ENCODE data around the gene PRKRA. TPM values are rescaled to one million over a fixed set of nuclear protein-coding genes. Genes with fewer than 3 reads are reported as not detected.

PRKRA gene
- total and polyA plus RNA-seq, 9 of the 15 experiments (the other 6 are each of a cell fraction or from before 2014, with no cell fraction given): 14.1 to 78.1 (median 52.3) TPM

DNA sequence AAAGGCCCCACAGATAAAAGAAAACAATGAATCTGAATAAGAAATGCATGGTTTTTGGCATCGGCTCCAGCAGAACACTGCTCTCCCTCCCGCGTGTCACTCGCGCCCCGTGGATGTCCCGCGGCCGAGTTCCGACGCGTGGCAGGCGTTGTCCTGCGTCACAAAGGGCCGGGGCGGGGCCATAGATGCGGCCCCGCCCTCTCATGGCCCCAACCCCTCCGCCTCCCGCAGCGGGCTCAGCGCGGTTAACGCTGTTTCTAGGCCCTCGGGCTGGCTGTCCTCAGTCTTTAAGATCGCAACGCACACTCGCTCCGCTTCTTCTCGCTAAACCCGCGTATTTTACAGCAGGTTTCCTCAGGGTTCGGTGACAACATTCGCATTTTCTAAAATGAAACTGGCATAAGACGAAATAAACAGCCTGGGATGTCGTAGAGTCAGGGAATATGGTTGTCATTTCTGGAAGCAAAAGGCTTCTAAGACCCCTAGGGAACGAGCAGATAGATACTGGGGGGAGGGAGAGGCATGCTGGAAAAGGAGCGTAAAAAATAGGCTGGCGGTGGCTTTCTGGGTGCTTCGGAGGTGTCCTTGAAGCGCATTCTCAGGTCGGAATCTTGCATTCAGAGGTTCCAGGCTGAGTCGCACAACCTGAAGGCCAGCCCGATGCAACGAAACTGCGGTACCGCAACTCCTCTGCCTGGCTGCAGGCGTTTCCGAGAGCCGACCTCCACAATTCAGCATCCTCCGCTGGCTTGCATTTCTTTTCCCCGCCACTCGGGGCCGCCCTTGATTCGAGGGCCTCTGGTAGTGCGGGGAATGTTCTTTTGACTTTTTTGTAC lies 27.7 kb upstream of the PRKRA start, which contains the start of gene FKBP7 (continued):
- TF ChIP-seq, protein P1, sequence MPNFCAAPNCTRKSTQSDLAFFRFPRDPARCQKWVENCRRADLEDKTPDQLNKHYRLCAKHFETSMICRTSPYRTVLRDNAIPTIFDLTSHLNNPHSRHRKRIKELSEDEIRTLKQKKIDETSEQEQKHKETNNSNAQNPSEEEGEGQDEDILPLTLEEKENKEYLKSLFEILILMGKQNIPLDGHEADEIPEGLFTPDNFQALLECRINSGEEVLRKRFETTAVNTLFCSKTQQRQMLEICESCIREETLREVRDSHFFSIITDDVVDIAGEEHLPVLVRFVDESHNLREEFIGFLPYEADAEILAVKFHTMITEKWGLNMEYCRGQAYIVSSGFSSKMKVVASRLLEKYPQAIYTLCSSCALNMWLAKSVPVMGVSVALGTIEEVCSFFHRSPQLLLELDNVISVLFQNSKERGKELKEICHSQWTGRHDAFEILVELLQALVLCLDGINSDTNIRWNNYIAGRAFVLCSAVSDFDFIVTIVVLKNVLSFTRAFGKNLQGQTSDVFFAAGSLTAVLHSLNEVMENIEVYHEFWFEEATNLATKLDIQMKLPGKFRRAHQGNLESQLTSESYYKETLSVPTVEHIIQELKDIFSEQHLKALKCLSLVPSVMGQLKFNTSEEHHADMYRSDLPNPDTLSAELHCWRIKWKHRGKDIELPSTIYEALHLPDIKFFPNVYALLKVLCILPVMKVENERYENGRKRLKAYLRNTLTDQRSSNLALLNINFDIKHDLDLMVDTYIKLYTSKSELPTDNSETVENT (CRISPR knock-in tag; IDR thresholded peaks at IDR 0.05): peak; percentile 70; the same call in 1 of the 2 replicates
- TF ChIP-seq, protein P2, sequence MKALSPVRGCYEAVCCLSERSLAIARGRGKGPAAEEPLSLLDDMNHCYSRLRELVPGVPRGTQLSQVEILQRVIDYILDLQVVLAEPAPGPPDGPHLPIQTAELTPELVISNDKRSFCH (CRISPR knock-in tag; IDR thresholded peaks at IDR 0.05): no peak
- TF ChIP-seq, protein P2 (tag; IDR thresholded peaks at IDR 0.05): 0 out of 2 replicates have a peak, but pooled peaks have one; percentile 30
- no peak for TF ChIP-seq IFI16 (CRISPR knock-in tag; IDR thresholded peaks at IDR 0.05)
- TF ChIP-seq, protein P3, sequence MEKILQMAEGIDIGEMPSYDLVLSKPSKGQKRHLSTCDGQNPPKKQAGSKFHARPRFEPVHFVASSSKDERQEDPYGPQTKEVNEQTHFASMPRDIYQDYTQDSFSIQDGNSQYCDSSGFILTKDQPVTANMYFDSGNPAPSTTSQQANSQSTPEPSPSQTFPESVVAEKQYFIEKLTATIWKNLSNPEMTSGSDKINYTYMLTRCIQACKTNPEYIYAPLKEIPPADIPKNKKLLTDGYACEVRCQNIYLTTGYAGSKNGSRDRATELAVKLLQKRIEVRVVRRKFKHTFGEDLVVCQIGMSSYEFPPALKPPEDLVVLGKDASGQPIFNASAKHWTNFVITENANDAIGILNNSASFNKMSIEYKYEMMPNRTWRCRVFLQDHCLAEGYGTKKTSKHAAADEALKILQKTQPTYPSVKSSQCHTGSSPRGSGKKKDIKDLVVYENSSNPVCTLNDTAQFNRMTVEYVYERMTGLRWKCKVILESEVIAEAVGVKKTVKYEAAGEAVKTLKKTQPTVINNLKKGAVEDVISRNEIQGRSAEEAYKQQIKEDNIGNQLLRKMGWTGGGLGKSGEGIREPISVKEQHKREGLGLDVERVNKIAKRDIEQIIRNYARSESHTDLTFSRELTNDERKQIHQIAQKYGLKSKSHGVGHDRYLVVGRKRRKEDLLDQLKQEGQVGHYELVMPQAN (IDR thresholded peaks at IDR 0.05; ENCODE audit: borderline replicate concordance): no peak; the same call in none of the 2 replicates
- no peak for TF ChIP-seq MTF1 (CRISPR knock-in tag; IDR thresholded peaks at IDR 0.05; ENCODE audit: borderline replicate concordance)
- no peak for TF ChIP-seq KAT2B (IDR thresholded peaks at IDR 0.05; ENCODE audit: low read depth, low read length)
- TF ChIP-seq PYGO2 (tag; IDR thresholded peaks at IDR 0.05): no peak
- no peak for TF ChIP-seq SMAD3 (CRISPR knock-in tag; conservative IDR thresholded peaks at IDR 0.05)
- peak; percentile 15; the same call in 1 of the 2 replicates for TF ChIP-seq NCOA1 (IDR thresholded peaks at IDR 0.05; ENCODE audit: low read depth)
- TF ChIP-seq CREBBP (IDR thresholded peaks at IDR 0.05; ENCODE audit: low read depth, low read length): no peak
- no peak; the same call in 1 of the 2 replicates for TF ChIP-seq TRIM28 (IDR thresholded peaks at IDR 0.05)
- TF ChIP-seq, protein P4, sequence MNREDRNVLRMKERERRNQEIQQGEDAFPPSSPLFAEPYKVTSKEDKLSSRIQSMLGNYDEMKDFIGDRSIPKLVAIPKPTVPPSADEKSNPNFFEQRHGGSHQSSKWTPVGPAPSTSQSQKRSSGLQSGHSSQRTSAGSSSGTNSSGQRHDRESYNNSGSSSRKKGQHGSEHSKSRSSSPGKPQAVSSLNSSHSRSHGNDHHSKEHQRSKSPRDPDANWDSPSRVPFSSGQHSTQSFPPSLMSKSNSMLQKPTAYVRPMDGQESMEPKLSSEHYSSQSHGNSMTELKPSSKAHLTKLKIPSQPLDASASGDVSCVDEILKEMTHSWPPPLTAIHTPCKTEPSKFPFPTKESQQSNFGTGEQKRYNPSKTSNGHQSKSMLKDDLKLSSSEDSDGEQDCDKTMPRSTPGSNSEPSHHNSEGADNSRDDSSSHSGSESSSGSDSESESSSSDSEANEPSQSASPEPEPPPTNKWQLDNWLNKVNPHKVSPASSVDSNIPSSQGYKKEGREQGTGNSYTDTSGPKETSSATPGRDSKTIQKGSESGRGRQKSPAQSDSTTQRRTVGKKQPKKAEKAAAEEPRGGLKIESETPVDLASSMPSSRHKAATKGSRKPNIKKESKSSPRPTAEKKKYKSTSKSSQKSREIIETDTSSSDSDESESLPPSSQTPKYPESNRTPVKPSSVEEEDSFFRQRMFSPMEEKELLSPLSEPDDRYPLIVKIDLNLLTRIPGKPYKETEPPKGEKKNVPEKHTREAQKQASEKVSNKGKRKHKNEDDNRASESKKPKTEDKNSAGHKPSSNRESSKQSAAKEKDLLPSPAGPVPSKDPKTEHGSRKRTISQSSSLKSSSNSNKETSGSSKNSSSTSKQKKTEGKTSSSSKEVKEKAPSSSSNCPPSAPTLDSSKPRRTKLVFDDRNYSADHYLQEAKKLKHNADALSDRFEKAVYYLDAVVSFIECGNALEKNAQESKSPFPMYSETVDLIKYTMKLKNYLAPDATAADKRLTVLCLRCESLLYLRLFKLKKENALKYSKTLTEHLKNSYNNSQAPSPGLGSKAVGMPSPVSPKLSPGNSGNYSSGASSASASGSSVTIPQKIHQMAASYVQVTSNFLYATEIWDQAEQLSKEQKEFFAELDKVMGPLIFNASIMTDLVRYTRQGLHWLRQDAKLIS (CRISPR knock-in tag; IDR thresholded peaks at IDR 0.05): no peak; the same call in 1 of the 2 replicates
- no peak for TF ChIP-seq CHD1 (IDR thresholded peaks at IDR 0.05; ENCODE audit: low read length)
- TF ChIP-seq ZNF347 (CRISPR knock-in tag; IDR thresholded peaks at IDR 0.05; ENCODE audit: low read depth): no peak
- peak; percentile 79 for TF ChIP-seq HMGN3 (IDR thresholded peaks at IDR 0.05; ENCODE audit: borderline replicate concordance, extremely low read depth, insufficient read length, low read depth, low read length)
- no peak for TF ChIP-seq NFXL1 (CRISPR knock-in tag; IDR thresholded peaks at IDR 0.05)
- peak; percentile 92 for TF ChIP-seq RBFOX2 (IDR thresholded peaks at IDR 0.05; ENCODE audit: low read depth, low read length)

All from K562 (cell line).